B cell (primary cell): Measurements from ENCODE around the gene LSP1.

Experiments used
- EZH2 ChIP-seq: IDR thresholded peaks from 2 replicates; pipeline ENCODE4 v1.6.1; 2012; ENCODE audit warnings: borderline replicate concordance, low read depth, mild to moderate bottlenecking, moderate library complexity, low read length; ENCODE audit not compliant: insufficient read depth, poor library complexity, severe bottlenecking
- TF ChIP-seq, protein P1 (sequence below): fragments of 200-600 bp; IDR thresholded peaks from one replicate; pipeline ENCODE4 v1.8.0; 2022; ENCODE audit warnings: antibody characterized with exemption, mild to moderate bottlenecking

DNA sequence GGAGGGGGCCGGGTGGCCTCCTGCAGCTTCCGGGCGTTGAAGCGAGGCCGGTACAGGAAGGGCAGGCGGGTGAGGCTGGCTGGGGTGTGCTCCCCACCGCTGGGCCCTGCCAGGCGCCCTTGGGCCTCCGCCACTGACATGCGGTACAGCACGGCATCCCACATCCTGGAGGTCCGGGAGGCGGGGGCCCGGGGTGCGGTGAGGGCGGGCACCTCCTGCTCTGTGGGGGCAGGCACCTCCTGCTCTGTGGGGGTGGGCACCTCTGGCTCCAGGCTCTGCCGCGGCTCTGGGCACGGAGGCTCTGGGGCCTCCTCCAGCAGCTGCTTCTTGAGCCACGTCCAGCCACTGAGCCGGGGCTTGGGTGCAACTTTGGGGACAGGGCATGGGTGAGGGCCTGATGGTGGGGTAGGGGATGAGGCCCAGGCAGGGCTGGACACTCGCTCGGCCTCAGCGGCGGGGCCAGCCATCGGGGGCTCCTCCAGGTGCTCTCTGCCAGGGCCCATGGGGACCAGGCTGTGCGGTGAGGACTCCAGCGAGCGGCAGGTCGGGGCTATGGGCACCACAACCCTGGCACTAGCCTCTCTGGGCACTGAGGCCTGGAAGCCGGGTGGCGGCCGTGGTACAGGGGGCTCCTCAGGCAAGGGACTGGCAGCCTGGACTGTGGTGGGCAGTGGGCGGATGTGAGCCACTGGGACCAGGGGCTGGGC lies 36.5 kb downstream of the LSP1 start:
- TF ChIP-seq, protein P1, sequence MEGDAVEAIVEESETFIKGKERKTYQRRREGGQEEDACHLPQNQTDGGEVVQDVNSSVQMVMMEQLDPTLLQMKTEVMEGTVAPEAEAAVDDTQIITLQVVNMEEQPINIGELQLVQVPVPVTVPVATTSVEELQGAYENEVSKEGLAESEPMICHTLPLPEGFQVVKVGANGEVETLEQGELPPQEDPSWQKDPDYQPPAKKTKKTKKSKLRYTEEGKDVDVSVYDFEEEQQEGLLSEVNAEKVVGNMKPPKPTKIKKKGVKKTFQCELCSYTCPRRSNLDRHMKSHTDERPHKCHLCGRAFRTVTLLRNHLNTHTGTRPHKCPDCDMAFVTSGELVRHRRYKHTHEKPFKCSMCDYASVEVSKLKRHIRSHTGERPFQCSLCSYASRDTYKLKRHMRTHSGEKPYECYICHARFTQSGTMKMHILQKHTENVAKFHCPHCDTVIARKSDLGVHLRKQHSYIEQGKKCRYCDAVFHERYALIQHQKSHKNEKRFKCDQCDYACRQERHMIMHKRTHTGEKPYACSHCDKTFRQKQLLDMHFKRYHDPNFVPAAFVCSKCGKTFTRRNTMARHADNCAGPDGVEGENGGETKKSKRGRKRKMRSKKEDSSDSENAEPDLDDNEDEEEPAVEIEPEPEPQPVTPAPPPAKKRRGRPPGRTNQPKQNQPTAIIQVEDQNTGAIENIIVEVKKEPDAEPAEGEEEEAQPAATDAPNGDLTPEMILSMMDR, result no peak
- TF ChIP-seq EZH2, result no peak
